MM.1S (cell line): ENCODE data around the gene OAF.
"Not testable (repeated sequence)": the region's sequence is repeated elsewhere in the genome, so short reads cannot be mapped to it uniquely, and the experiment has no call there.

Experiments
- DNase-seq: peaks from one replicate; pipeline ENCODE4 v3.0.0-alpha.2; 2015
- H2AFZ ChIP-seq: fragments of 300-600 bp; sonication (generic); 2 replicates; pipeline ENCODE4 v1.6.0; 2016; ENCODE audit warnings: antibody characterized with exemption, low read length
- H3F3A ChIP-seq: fragments of 300-600 bp; sonication (generic); 2 replicates; pipeline ENCODE4 v1.6.1; 2016; ENCODE audit warnings: mild to moderate bottlenecking, antibody characterized with exemption, low read length, moderate library complexity, mixed read lengths; ENCODE audit not compliant: insufficient read depth
- H3K27ac ChIP-seq: fragments of 300-600 bp; sonication (generic); 2 replicates; pipeline ENCODE4 v1.5.1; 2016; ENCODE audit warnings: mild to moderate bottlenecking, low read length
- H3K27me3 ChIP-seq: fragments of 300-600 bp; sonication (generic); replicated peaks from 2 replicates; pipeline ENCODE4 v1.6.0; 2016; ENCODE audit warnings: low read length; ENCODE audit not compliant: insufficient read depth
- H3K36me3 ChIP-seq: fragments of 300-600 bp; sonication (generic); replicated peaks from 2 replicates; pipeline ENCODE4 v1.6.1; 2016; ENCODE audit warnings: mild to moderate bottlenecking, low read length, mixed read lengths; ENCODE audit not compliant: insufficient read depth
- H3K4me1 ChIP-seq: fragments of 300-600 bp; sonication (generic); 2 replicates; pipeline ENCODE4 v1.6.1; 2016; ENCODE audit warnings: low read length, mixed read lengths
- H3K4me2 ChIP-seq: fragments of 300-600 bp; sonication (generic); 2 replicates; pipeline ENCODE4 v1.6.0; 2016; ENCODE audit warnings: low read depth, low read length
- H3K4me3 ChIP-seq: fragments of 300-600 bp; sonication (generic); 2 replicates; pipeline ENCODE4 v1.5.1; 2016; ENCODE audit warnings: low read length, mixed read lengths
- H3K79me2 ChIP-seq: fragments of 300-600 bp; sonication (generic); 2 replicates; pipeline ENCODE4 v1.6.1; 2016; ENCODE audit warnings: mixed run types, low read length, mixed read lengths
- H3K9ac ChIP-seq: fragments of 300-600 bp; sonication (generic); 2 replicates; pipeline ENCODE4 v1.6.1; 2016; ENCODE audit warnings: low read length, mixed read lengths
- H3K9me2 ChIP-seq: fragments of 300-600 bp; sonication (generic); replicated peaks from 2 replicates; pipeline ENCODE4 v1.6.1; 2016; ENCODE audit warnings: mild to moderate bottlenecking, low read length, mixed read lengths; ENCODE audit not compliant: insufficient read depth
- H3K9me3 ChIP-seq: fragments of 300-600 bp; sonication (generic); replicated peaks from 2 replicates; pipeline ENCODE4 v1.6.1; 2016; ENCODE audit warnings: mild to moderate bottlenecking, low read length, mixed read lengths; ENCODE audit not compliant: insufficient read depth
- H4K20me1 ChIP-seq: fragments of 300-600 bp; sonication (generic); 2 replicates; pipeline ENCODE4 v1.6.1; 2016; ENCODE audit warnings: mild to moderate bottlenecking, low read length, moderate library complexity, mixed read lengths; ENCODE audit not compliant: insufficient read depth
- EZH2 ChIP-seq: fragments of 300-600 bp; sonication (generic); optimal IDR thresholded peaks from 2 replicates; pipeline ENCODE3; 2017; ENCODE audit warnings: low read depth, mild to moderate bottlenecking, antibody characterized with exemption, low read length, mixed read lengths
- EZH2phosphoT487 ChIP-seq: fragments of 300-600 bp; sonication (generic); IDR thresholded peaks from 2 replicates; pipeline ENCODE4 v1.6.1; 2018; ENCODE audit warnings: antibody characterized with exemption, low read length
- TF ChIP-seq, protein P1 (sequence below): fragments of 300-600 bp; sonication (generic); IDR thresholded peaks from 2 replicates; pipeline ENCODE4 v1.5.1; 2016; ENCODE audit warnings: antibody characterized with exemption, low read length, mixed read lengths

OAF gene

DNA sequence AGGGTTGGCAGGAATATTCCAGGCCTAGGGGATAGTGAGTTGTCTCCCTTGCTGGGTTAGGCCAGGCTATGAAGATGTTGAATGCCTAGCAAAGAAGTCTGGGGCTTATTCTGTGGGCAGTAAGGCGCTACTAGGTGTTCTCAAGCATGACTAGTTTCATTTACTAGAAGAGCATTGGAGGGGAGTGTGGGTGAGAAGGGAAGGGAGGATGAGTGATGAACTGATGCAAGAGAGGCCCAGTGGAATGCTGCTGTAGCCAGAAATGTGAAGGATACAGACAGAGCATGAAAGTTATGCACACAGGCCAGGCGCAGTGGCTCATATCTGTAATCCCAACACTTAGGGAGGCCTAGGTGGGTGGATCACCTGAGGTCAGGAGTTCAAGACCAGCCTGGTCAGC, 62.6 kb downstream of the OAF start:
- H3K27ac ChIP-seq, result no peak overlapping the region
- no peaks in the 10 kb centered on the region for H3K36me3 ChIP-seq
- no peaks in the 10 kb centered on the region for H3K9me3 ChIP-seq
- H3K27me3 ChIP-seq, result no peaks in the 10 kb centered on the region
- H3K9me2 ChIP-seq, result no peaks in the 10 kb centered on the region
- H3K4me2 ChIP-seq, result no peak overlapping the region
- no peak for DNase-seq
- no peak overlapping the region for H3K4me3 ChIP-seq
- H4K20me1 ChIP-seq, result no peaks in the 10 kb centered on the region
- H3K9ac ChIP-seq, result no peak overlapping the region
- no peaks in the 10 kb centered on the region for H3K79me2 ChIP-seq
- TF ChIP-seq EZH2 (no peak), EZH2phosphoT487 (no peak)
- TF ChIP-seq, protein P1, sequence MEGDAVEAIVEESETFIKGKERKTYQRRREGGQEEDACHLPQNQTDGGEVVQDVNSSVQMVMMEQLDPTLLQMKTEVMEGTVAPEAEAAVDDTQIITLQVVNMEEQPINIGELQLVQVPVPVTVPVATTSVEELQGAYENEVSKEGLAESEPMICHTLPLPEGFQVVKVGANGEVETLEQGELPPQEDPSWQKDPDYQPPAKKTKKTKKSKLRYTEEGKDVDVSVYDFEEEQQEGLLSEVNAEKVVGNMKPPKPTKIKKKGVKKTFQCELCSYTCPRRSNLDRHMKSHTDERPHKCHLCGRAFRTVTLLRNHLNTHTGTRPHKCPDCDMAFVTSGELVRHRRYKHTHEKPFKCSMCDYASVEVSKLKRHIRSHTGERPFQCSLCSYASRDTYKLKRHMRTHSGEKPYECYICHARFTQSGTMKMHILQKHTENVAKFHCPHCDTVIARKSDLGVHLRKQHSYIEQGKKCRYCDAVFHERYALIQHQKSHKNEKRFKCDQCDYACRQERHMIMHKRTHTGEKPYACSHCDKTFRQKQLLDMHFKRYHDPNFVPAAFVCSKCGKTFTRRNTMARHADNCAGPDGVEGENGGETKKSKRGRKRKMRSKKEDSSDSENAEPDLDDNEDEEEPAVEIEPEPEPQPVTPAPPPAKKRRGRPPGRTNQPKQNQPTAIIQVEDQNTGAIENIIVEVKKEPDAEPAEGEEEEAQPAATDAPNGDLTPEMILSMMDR, result no peak
- H3K4me1 ChIP-seq, result no peaks in the 10 kb centered on the region
- no peaks in the 10 kb centered on the region for H3F3A ChIP-seq
- H2AFZ ChIP-seq, result no peak overlapping the region

DNA sequence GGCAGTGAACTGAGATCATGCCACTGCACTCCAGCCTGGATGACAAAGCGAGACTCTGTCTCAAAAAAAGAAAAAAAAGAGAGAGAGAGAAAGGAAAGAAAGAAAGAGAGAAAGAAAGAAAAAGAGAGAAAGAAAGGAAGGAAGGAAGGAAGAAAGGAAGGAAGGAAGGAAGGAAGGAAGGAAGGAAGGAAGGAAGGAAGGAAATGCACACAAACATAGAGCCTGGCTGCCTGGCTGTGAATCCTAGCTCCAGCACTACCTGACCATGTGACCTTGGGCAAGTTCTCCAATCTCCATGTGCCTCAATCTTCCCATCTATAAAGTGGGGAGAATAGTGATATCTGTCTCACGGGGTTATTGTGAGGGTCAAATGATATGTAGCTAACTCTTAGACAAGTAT, 63.1 kb downstream of the OAF start:
- not testable (repeated sequence) for H3K79me2 ChIP-seq, H3F3A ChIP-seq, H4K20me1 ChIP-seq, H3K4me3 ChIP-seq, H3K9me3 ChIP-seq, DNase-seq, H3K27ac ChIP-seq, H3K36me3 ChIP-seq, H3K27me3 ChIP-seq, H3K4me2 ChIP-seq, H3K9ac ChIP-seq, H3K9me2 ChIP-seq, H3K4me1 ChIP-seq, H2AFZ ChIP-seq

DNA sequence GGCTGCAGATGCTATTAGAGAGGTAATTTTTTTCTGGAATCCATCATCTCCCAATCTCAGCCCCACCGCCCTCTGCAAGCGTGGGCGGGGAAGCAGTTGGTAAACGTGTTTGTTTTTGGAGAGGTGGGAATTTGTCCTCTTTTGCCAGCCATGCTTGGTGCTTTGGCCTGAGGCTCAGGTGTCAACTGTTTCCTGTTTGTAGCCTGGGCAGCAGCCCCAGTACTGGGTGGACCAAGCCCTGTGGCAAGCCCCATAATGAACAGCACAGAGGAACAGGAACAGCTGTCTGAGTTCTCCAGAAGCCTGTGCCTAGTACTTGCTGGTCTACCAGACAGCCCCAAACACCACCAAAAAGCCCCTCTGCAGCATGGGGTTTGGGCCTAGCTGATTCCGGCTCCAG, 68.7 kb downstream of the OAF start:
- Histone ChIP-seq H3K9me3 (no peaks in the 10 kb centered on the region), H3K9ac (no peak overlapping the region), H3K27ac (no peak overlapping the region), H3F3A (no peaks in the 10 kb centered on the region), H2AFZ (no peak overlapping the region), H3K79me2 (no peaks in the 10 kb centered on the region), H3K4me3 (no peak overlapping the region), H3K4me2 (no peak overlapping the region), H3K36me3 (no peaks in the 10 kb centered on the region), H3K27me3 (no peaks in the 10 kb centered on the region), H3K9me2 (no peaks in the 10 kb centered on the region), H3K4me1 (no peaks in the 10 kb centered on the region), H4K20me1 (no peaks in the 10 kb centered on the region)
- no peak for DNase-seq
- TF ChIP-seq, protein P1, result no peak
